C4-2B (cell line): Measurements from ENCODE around the gene HS6ST3.

Experiments used
- ZFX ChIP-seq: fragments of 450-650 bp; IDR thresholded peaks from 2 replicates; pipeline ENCODE4 v1.6.1; 2017
- TF ChIP-seq, protein P1 (sequence below): fragments of 450-650 bp; conservative IDR thresholded peaks from 2 replicates; pipeline ENCODE4 v1.5.1; 2017; ENCODE audit warnings: mild to moderate bottlenecking

DNA sequence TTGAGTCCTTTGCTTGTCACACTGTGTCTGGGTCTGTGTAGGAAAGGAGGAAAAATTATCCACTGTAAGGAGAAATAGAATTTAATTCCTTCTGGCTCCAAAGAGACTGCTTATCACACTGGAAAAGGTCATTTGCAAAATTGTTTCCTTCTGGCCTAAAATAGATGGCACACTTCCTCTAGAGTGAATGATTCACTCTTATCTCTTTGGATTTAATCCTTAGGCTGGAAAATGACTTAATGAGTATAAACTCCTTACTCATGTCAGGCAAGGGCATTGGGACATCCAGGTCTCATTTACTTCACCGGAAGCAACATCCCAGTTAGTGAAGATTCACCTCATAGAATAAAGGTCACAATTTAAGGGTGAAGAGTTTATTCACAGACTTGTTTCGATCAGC is 610.8 kb downstream of the HS6ST3 start:
- TF ChIP-seq, protein P1, sequence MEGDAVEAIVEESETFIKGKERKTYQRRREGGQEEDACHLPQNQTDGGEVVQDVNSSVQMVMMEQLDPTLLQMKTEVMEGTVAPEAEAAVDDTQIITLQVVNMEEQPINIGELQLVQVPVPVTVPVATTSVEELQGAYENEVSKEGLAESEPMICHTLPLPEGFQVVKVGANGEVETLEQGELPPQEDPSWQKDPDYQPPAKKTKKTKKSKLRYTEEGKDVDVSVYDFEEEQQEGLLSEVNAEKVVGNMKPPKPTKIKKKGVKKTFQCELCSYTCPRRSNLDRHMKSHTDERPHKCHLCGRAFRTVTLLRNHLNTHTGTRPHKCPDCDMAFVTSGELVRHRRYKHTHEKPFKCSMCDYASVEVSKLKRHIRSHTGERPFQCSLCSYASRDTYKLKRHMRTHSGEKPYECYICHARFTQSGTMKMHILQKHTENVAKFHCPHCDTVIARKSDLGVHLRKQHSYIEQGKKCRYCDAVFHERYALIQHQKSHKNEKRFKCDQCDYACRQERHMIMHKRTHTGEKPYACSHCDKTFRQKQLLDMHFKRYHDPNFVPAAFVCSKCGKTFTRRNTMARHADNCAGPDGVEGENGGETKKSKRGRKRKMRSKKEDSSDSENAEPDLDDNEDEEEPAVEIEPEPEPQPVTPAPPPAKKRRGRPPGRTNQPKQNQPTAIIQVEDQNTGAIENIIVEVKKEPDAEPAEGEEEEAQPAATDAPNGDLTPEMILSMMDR: no peak
- TF ChIP-seq ZFX: no peak
